Memory B cell (primary cell): ENCODE data around the gene ZNF689.

ENCODE experiments used
- ATAC-seq: fragments of 150-1000 bp; cut with Tn5 transposase; 2 replicates; pipeline ENCODE4 v1.10.0; 2021; ENCODE audit warnings: low read depth, mild to moderate bottlenecking, moderate library complexity
- DNase-seq, 2 donors: peaks; one replicate each; pipeline ENCODE4 v3.0.0; 2022; ENCODE audit warnings: low spot score in 2 of 2
- H3K27ac Mint-ChIP-seq: one replicate; pipeline ENCODE4 v1.8.0; 2022; ENCODE audit warnings: mild to moderate bottlenecking, moderate library complexity, mixed read lengths
- H3K27me3 Mint-ChIP-seq: one replicate; pipeline ENCODE4 v1.8.0; 2022; ENCODE audit warnings: mixed read lengths
- H3K36me3 Mint-ChIP-seq: one replicate; pipeline ENCODE4 v1.8.0; 2022; ENCODE audit warnings: mild to moderate bottlenecking, mixed read lengths
- H3K4me1 Mint-ChIP-seq: one replicate; pipeline ENCODE4 v1.8.0; 2022; ENCODE audit warnings: mixed read lengths
- H3K4me3 Mint-ChIP-seq: one replicate; pipeline ENCODE4 v1.8.0; 2022; ENCODE audit warnings: mild to moderate bottlenecking, moderate library complexity, mixed read lengths
- H3K9me3 Mint-ChIP-seq: one replicate; pipeline ENCODE4 v1.8.0; 2022; ENCODE audit warnings: mixed read lengths

Gene ZNF689

GRCh38 chr16:30622455-30623032, 12.4 kb upstream of the ZNF689 start:
- Mint-ChIP-seq H3K4me3 (no peak overlapping the region), H3K4me1 (no peaks in the 10 kb centered on the region), H3K9me3 (no peaks in the 10 kb centered on the region), H3K36me3 (no peaks in the 10 kb centered on the region), H3K27ac (no peak overlapping the region), H3K27me3 (peaks cover 7% of the 10 kb centered on the region)
- ATAC-seq (no peak), DNase-seq (no peak)

- DNase-seq (no peak), ATAC-seq (no peak)
- Mint-ChIP-seq H3K27me3 (peaks cover 7% of the 10 kb centered on the region), H3K4me1 (no peaks in the 10 kb centered on the region), H3K9me3 (no peaks in the 10 kb centered on the region), H3K27ac (no peak overlapping the region), H3K36me3 (no peaks in the 10 kb centered on the region), H3K4me3 (no peak overlapping the region)
Measured at GRCh38 chr16:30621765-30622164, 11.6 kb upstream of the ZNF689 start.

GRCh38 chr16:30620169-30620568, 10.0 kb upstream of the ZNF689 start:
- H3K27me3 Mint-ChIP-seq = peaks cover 7% of the 10 kb centered on the region
- ATAC-seq = no peak
- no peak overlapping the region for H3K4me3 Mint-ChIP-seq
- H3K4me1 Mint-ChIP-seq = no peaks in the 10 kb centered on the region
- H3K36me3 Mint-ChIP-seq = no peaks in the 10 kb centered on the region
- no peaks in the 10 kb centered on the region for H3K9me3 Mint-ChIP-seq
- no peak overlapping the region for H3K27ac Mint-ChIP-seq
- no peak for DNase-seq

GRCh38 chr16:30619638-30620037, 9.4 kb upstream of the ZNF689 start:
- H3K9me3 Mint-ChIP-seq = no peaks in the 10 kb centered on the region
- H3K4me1 Mint-ChIP-seq = no peaks in the 10 kb centered on the region
- DNase-seq = no peak
- peaks cover 7% of the 10 kb centered on the region for H3K27me3 Mint-ChIP-seq
- H3K36me3 Mint-ChIP-seq = no peaks in the 10 kb centered on the region
- no peak overlapping the region for H3K27ac Mint-ChIP-seq
- no peak for ATAC-seq
- H3K4me3 Mint-ChIP-seq = no peak overlapping the region

GRCh38 chr16:30619202-30619601, 9.0 kb upstream of the ZNF689 start:
- H3K27ac Mint-ChIP-seq = no peak overlapping the region
- H3K36me3 Mint-ChIP-seq = no peaks in the 10 kb centered on the region
- DNase-seq (no peak), ATAC-seq (no peak)
- no peaks in the 10 kb centered on the region for H3K4me1 Mint-ChIP-seq
- H3K9me3 Mint-ChIP-seq = no peaks in the 10 kb centered on the region
- peaks cover 7% of the 10 kb centered on the region for H3K27me3 Mint-ChIP-seq
- no peak overlapping the region for H3K4me3 Mint-ChIP-seq

GRCh38 chr16:30615358-30616091, 5.3 kb upstream of the ZNF689 start:
- Mint-ChIP-seq H3K27ac (no peak overlapping the region), H3K36me3 (no peaks in the 10 kb centered on the region), H3K27me3 (no peaks in the 10 kb centered on the region), H3K4me3 (no peak overlapping the region), H3K4me1 (peaks cover 5% of the 10 kb centered on the region), H3K9me3 (no peaks in the 10 kb centered on the region)
- DNase-seq (peak; percentile 56 to 66), ATAC-seq (peak; percentile 79)

GRCh38 chr16:30609002-30609925, 925 bp downstream of the ZNF689 start:
- peak overlapping the region; percentile 91 for H3K27ac Mint-ChIP-seq
- H3K4me1 Mint-ChIP-seq = peaks cover 11% of the 10 kb centered on the region
- no peaks in the 10 kb centered on the region for H3K27me3 Mint-ChIP-seq
- no peaks in the 10 kb centered on the region for H3K9me3 Mint-ChIP-seq
- DNase-seq (peak; percentile 26 to 58), ATAC-seq (peak; percentile 31)
- H3K36me3 Mint-ChIP-seq = peaks cover 6% of the 10 kb centered on the region
- peak overlapping the region; percentile 88 for H3K4me3 Mint-ChIP-seq

GRCh38 chr16:30606004-30606403, 4.2 kb downstream of the ZNF689 start:
- DNase-seq (no peak), ATAC-seq (no peak)
- Mint-ChIP-seq H3K27me3 (no peaks in the 10 kb centered on the region), H3K36me3 (peaks cover 11% of the 10 kb centered on the region), H3K4me1 (peaks cover 7% of the 10 kb centered on the region), H3K27ac (no peak overlapping the region), H3K4me3 (no peak overlapping the region), H3K9me3 (no peaks in the 10 kb centered on the region)

GRCh38 chr16:30605158-30605557, 5.0 kb downstream of the ZNF689 start:
- Mint-ChIP-seq H3K4me3 (no peak overlapping the region), H3K4me1 (peaks cover 2% of the 10 kb centered on the region), H3K36me3 (peaks cover 11% of the 10 kb centered on the region), H3K27me3 (no peaks in the 10 kb centered on the region), H3K9me3 (no peaks in the 10 kb centered on the region), H3K27ac (no peak overlapping the region)
- ATAC-seq (no peak), DNase-seq (no peak)

- ATAC-seq = no peak
- Mint-ChIP-seq H3K36me3 (peaks cover 11% of the 10 kb centered on the region), H3K27me3 (no peaks in the 10 kb centered on the region), H3K4me1 (peaks cover 2% of the 10 kb centered on the region), H3K27ac (no peak overlapping the region), H3K9me3 (no peaks in the 10 kb centered on the region), H3K4me3 (no peak overlapping the region)
- no peak for DNase-seq
Measured at GRCh38 chr16:30604316-30604947, 5.8 kb downstream of the ZNF689 start.

GRCh38 chr16:30603945-30604315, 6.3 kb downstream of the ZNF689 start:
- Mint-ChIP-seq H3K9me3 (no peaks in the 10 kb centered on the region), H3K36me3 (peaks cover 11% of the 10 kb centered on the region), H3K4me1 (peaks cover 2% of the 10 kb centered on the region), H3K4me3 (no peak overlapping the region), H3K27ac (no peak overlapping the region), H3K27me3 (no peaks in the 10 kb centered on the region)
- ATAC-seq (no peak), DNase-seq (no peak)

GRCh38 chr16:30602616-30603277, 7.4 kb downstream of the ZNF689 start:
- Mint-ChIP-seq H3K36me3 (peaks cover 11% of the 10 kb centered on the region), H3K9me3 (no peaks in the 10 kb centered on the region), H3K27ac (peak overlapping the region; percentile 38), H3K27me3 (no peaks in the 10 kb centered on the region), H3K4me3 (no peak overlapping the region), H3K4me1 (peaks cover 3% of the 10 kb centered on the region)
- no peak for DNase-seq
- no peak for ATAC-seq

- ATAC-seq (no peak), DNase-seq (no peak)
- Mint-ChIP-seq H3K27ac (peak overlapping the region; percentile 38), H3K9me3 (no peaks in the 10 kb centered on the region), H3K27me3 (no peaks in the 10 kb centered on the region), H3K36me3 (peaks cover 11% of the 10 kb centered on the region), H3K4me1 (peaks cover 2% of the 10 kb centered on the region), H3K4me3 (no peak overlapping the region)
Measured at GRCh38 chr16:30601966-30602365, 8.2 kb downstream of the ZNF689 start.
